Measurements from ENCODE around the gene SMIM45.

SMIM45 gene

GRCh38 chr22:41913040-41913719 is 38.8 kb upstream of the SMIM45 start:
- H3K27ac ChIP-seq (ENCODE audit: insufficient read depth, low read length), result no peak overlapping the region
- DNase-seq (no peak), ATAC-seq (ENCODE audit: low read depth) (no peak)
- no peak for TF ChIP-seq SMC3 (IDR thresholded peaks at IDR 0.05; ENCODE audit: low read depth, low read length)
- no peak for TF ChIP-seq CTCF (conservative IDR thresholded peaks at IDR 0.05; ENCODE audit: low read depth, low read length)
- TF ChIP-seq CEBPB (IDR thresholded peaks at IDR 0.05; ENCODE audit: low read depth, low read length), result no peak
- no peak for TF ChIP-seq FOS (IDR thresholded peaks at IDR 0.05; ENCODE audit: low read depth, low read length)
- POLR2A ChIA-PET (ENCODE audit: unreplicated experiment), result no interaction called here
- H2BK20ac ChIP-seq (ENCODE audit: low read depth, low read length), result no peak overlapping the region
- dilution Hi-C loops (cut with HindIII; ENCODE audit: low sequenced_read_pairs, unreplicated experiment), result no loop called here
- H3K9me3 ChIP-seq (ENCODE audit: control insufficient read depth, insufficient read depth, low read length), result no peaks in the 10 kb centered on the region
- H3K79me1 ChIP-seq (ENCODE audit: low read depth in 1 of 2, low read length in 2 of 2), result no peaks in the 10 kb centered on the region
- no peak overlapping the region for H3K56ac ChIP-seq (ENCODE audit: extremely low read depth, insufficient read depth, low read length)
- H2BK5ac ChIP-seq (ENCODE audit: low read depth, low read length, poor library complexity, severe bottlenecking), result no peak overlapping the region
- no peak overlapping the region for H3K4me3 ChIP-seq (ENCODE audit: insufficient read depth, low read depth, low read length)
- CTCF ChIA-PET, result no interaction called here
- H3K36me3 ChIP-seq (ENCODE audit: control insufficient read depth, insufficient read depth, low read length), result no peaks in the 10 kb centered on the region
- no peak overlapping the region for H2BK120ac ChIP-seq (ENCODE audit: low read depth, low read length)
- H2AK9ac ChIP-seq (replicated peaks; ENCODE audit: low read depth, low read length, poor library complexity), result no peak overlapping the region
- H3K18ac ChIP-seq (ENCODE audit: low read depth, low read length), result no peak overlapping the region
- peaks cover 83% of the 10 kb centered on the region for H3K27me3 ChIP-seq (ENCODE audit: control insufficient read depth, insufficient read depth, low read length)
- no peak overlapping the region for H2BK15ac ChIP-seq (ENCODE audit: low read depth, low read length)
- H4K20me1 ChIP-seq (ENCODE audit: insufficient read depth, low read length), result peaks cover 3% of the 10 kb centered on the region
- no peak overlapping the region for H2AK5ac ChIP-seq (ENCODE audit: low read depth, low read length)
- in situ Hi-C loops (cut with MboI; ENCODE audit: low sequenced_read_pairs), result no loop called here
- H3K9me1 ChIP-seq (ENCODE audit: insufficient read depth, low read length), result no peaks in the 10 kb centered on the region; the same call in 1 of the 2 replicates
- 60% methylated on average over 1 of the region's 11 CpGs; no CpG with 5 or more reads in 1 of the 2 experiments for WGBS, 2 experiments (ENCODE audit: extremely low coverage in 2 of 2, insufficient read length in 1 of 2)
- H4K8ac ChIP-seq (ENCODE audit: low read depth in 2 of 2, low read length in 2 of 2), result no peak overlapping the region
- H3K23ac ChIP-seq (ENCODE audit: low read depth, low read length), result no peak overlapping the region
- intact Hi-C loops (cut with micrococcal nuclease), result no loop called here
- no peak overlapping the region for H4K5ac ChIP-seq (ENCODE audit: low read depth, low read length)
- no peak overlapping the region for H3K4ac ChIP-seq (ENCODE audit: low read depth, low read length)
- H2AFZ ChIP-seq (replicated peaks; ENCODE audit: low read length, poor library complexity), result no peak overlapping the region
- no peak overlapping the region for H3K14ac ChIP-seq (replicated peaks; ENCODE audit: low read depth, low read length)
- H3K4me1 ChIP-seq (ENCODE audit: control insufficient read depth, insufficient read depth, low read length), result peaks cover 2% of the 10 kb centered on the region; the same call in 1 of the 2 replicates
- H4K91ac ChIP-seq (ENCODE audit: insufficient read depth, low read depth, low read length), result no peak overlapping the region
- BruUV-seq (replicated peaks), result no TSS peak
- no peak overlapping the region for H3K9ac ChIP-seq (ENCODE audit: low read depth, low read length)
- no peak overlapping the region for H3K4me2 ChIP-seq (ENCODE audit: low read depth, low read length)

All from IMR-90 (cell line).